Measurements from ENCODE around the gene BICRA.

The BICRA gene

GRCh38 chr19:47674548-47674947, 65.6 kb downstream of the BICRA start:
- TF ChIP-seq EZH2 (IDR thresholded peaks at IDR 0.05) (no peak), FOXP2 (optimal IDR thresholded peaks at IDR 0.05; ENCODE audit: control extremely low read depth, extremely low read length, insufficient read depth) (no peak), POLR2AphosphoS5 (IDR thresholded peaks at IDR 0.05; ENCODE audit: borderline replicate concordance, low read depth, low read length) (no peak)
- Histone ChIP-seq H3K27ac (no peak overlapping the region), H3K9me3 (ENCODE audit: low read depth, low read length) (no peaks in the 10 kb centered on the region), H3K9ac (ENCODE audit: insufficient read length) (no peak overlapping the region), H3K36me3 (ENCODE audit: insufficient read depth, low read length) (peaks cover 21% of the 10 kb centered on the region; the same call in 1 of the 2 replicates), H3K4me3 (no peak overlapping the region)
- no peak for DNase-seq (ENCODE audit: low read depth, low spot score)

GRCh38 chr19:47675271-47675670, 66.3 kb downstream of the BICRA start:
- TF ChIP-seq FOXP2 (optimal IDR thresholded peaks at IDR 0.05; ENCODE audit: control extremely low read depth, extremely low read length, insufficient read depth) (no peak), EZH2 (IDR thresholded peaks at IDR 0.05) (no peak), POLR2AphosphoS5 (IDR thresholded peaks at IDR 0.05; ENCODE audit: borderline replicate concordance, low read depth, low read length) (no peak)
- H3K9me3 ChIP-seq (ENCODE audit: low read depth, low read length) = no peaks in the 10 kb centered on the region
- H3K4me3 ChIP-seq = no peak overlapping the region
- DNase-seq (ENCODE audit: low read depth, low spot score) = no peak
- peaks cover 20% of the 10 kb centered on the region; the same call in 1 of the 2 replicates for H3K36me3 ChIP-seq (ENCODE audit: insufficient read depth, low read length)
- H3K9ac ChIP-seq (ENCODE audit: insufficient read length) = no peak overlapping the region
- no peak overlapping the region for H3K27ac ChIP-seq

- no peak overlapping the region for H3K27ac ChIP-seq
- TF ChIP-seq EZH2 (IDR thresholded peaks at IDR 0.05) = no peak
- TF ChIP-seq FOXP2 (optimal IDR thresholded peaks at IDR 0.05; ENCODE audit: control extremely low read depth, extremely low read length, insufficient read depth) = no peak
- TF ChIP-seq POLR2AphosphoS5 (IDR thresholded peaks at IDR 0.05; ENCODE audit: borderline replicate concordance, low read depth, low read length) = no peak
- H3K36me3 ChIP-seq (ENCODE audit: insufficient read depth, low read length) = peaks cover 16% of the 10 kb centered on the region; the same call in 1 of the 2 replicates
- no peak overlapping the region for H3K4me3 ChIP-seq
- no peak for DNase-seq (ENCODE audit: low read depth, low spot score)
- H3K9me3 ChIP-seq (ENCODE audit: low read depth, low read length) = no peaks in the 10 kb centered on the region
- H3K9ac ChIP-seq (ENCODE audit: insufficient read length) = no peak overlapping the region
Observed at GRCh38 chr19:47675859-47676258, 66.9 kb downstream of the BICRA start.

- TF ChIP-seq FOXP2 (optimal IDR thresholded peaks at IDR 0.05; ENCODE audit: control extremely low read depth, extremely low read length, insufficient read depth) (no peak), POLR2AphosphoS5 (IDR thresholded peaks at IDR 0.05; ENCODE audit: borderline replicate concordance, low read depth, low read length) (no peak), EZH2 (IDR thresholded peaks at IDR 0.05) (no peak)
- H3K27ac ChIP-seq = no peak overlapping the region
- no peaks in the 10 kb centered on the region for H3K9me3 ChIP-seq (ENCODE audit: low read depth, low read length)
- peaks cover 16% of the 10 kb centered on the region; the same call in 1 of the 2 replicates for H3K36me3 ChIP-seq (ENCODE audit: insufficient read depth, low read length)
- H3K4me3 ChIP-seq = no peak overlapping the region
- no peak overlapping the region for H3K9ac ChIP-seq (ENCODE audit: insufficient read length)
- no peak for DNase-seq (ENCODE audit: low read depth, low spot score)
Observed at GRCh38 chr19:47676811-47677210, 67.9 kb downstream of the BICRA start.

GRCh38 chr19:47679251-47679900, 70.4 kb downstream of the BICRA start:
- Histone ChIP-seq H3K9me3 (ENCODE audit: low read depth, low read length) (no peaks in the 10 kb centered on the region), H3K4me3 (no peak overlapping the region), H3K36me3 (ENCODE audit: insufficient read depth, low read length) (peaks cover 9% of the 10 kb centered on the region; the same call in 1 of the 2 replicates), H3K27ac (no peak overlapping the region), H3K9ac (ENCODE audit: insufficient read length) (no peak overlapping the region)
- no peak for DNase-seq (ENCODE audit: low read depth, low spot score)
- TF ChIP-seq FOXP2 (optimal IDR thresholded peaks at IDR 0.05; ENCODE audit: control extremely low read depth, extremely low read length, insufficient read depth) (no peak), EZH2 (IDR thresholded peaks at IDR 0.05) (no peak), POLR2AphosphoS5 (IDR thresholded peaks at IDR 0.05; ENCODE audit: borderline replicate concordance, low read depth, low read length) (no peak)

GRCh38 chr19:47679922-47680857, 71.3 kb downstream of the BICRA start:
- H3K36me3 ChIP-seq (ENCODE audit: insufficient read depth, low read length) = peaks cover 9% of the 10 kb centered on the region; the same call in 1 of the 2 replicates
- TF ChIP-seq EZH2 (IDR thresholded peaks at IDR 0.05) = no peak
- no peak for TF ChIP-seq FOXP2 (optimal IDR thresholded peaks at IDR 0.05; ENCODE audit: control extremely low read depth, extremely low read length, insufficient read depth)
- TF ChIP-seq POLR2AphosphoS5 (IDR thresholded peaks at IDR 0.05; ENCODE audit: borderline replicate concordance, low read depth, low read length) = no peak
- no peaks in the 10 kb centered on the region for H3K9me3 ChIP-seq (ENCODE audit: low read depth, low read length)

GRCh38 chr19:47680858-47681332, 72.0 kb downstream of the BICRA start:
- H3K9ac ChIP-seq (ENCODE audit: insufficient read length) = no peak overlapping the region
- no peak overlapping the region for H3K4me3 ChIP-seq
- DNase-seq (ENCODE audit: low read depth, low spot score) = no peak
- peaks cover 9% of the 10 kb centered on the region; the same call in 1 of the 2 replicates for H3K36me3 ChIP-seq (ENCODE audit: insufficient read depth, low read length)
- no peaks in the 10 kb centered on the region for H3K9me3 ChIP-seq (ENCODE audit: low read depth, low read length)
- TF ChIP-seq EZH2 (IDR thresholded peaks at IDR 0.05) (no peak), POLR2AphosphoS5 (IDR thresholded peaks at IDR 0.05; ENCODE audit: borderline replicate concordance, low read depth, low read length) (no peak), FOXP2 (optimal IDR thresholded peaks at IDR 0.05; ENCODE audit: control extremely low read depth, extremely low read length, insufficient read depth) (no peak)
- no peak overlapping the region for H3K27ac ChIP-seq

More at GRCh38 chr19:47679922-47680857, 71.3 kb downstream of the BICRA start:
- no peak overlapping the region for H3K27ac ChIP-seq
- no peak for DNase-seq (ENCODE audit: low read depth, low spot score)
- no peak overlapping the region for H3K9ac ChIP-seq (ENCODE audit: insufficient read length)
- no peak overlapping the region for H3K4me3 ChIP-seq

GRCh38 chr19:47681388-47681787, 72.5 kb downstream of the BICRA start:
- H3K9me3 ChIP-seq (ENCODE audit: low read depth, low read length) = no peaks in the 10 kb centered on the region
- H3K27ac ChIP-seq = no peak overlapping the region
- DNase-seq (ENCODE audit: low read depth, low spot score) = no peak
- H3K9ac ChIP-seq (ENCODE audit: insufficient read length) = no peak overlapping the region
- peaks cover 9% of the 10 kb centered on the region; the same call in 1 of the 2 replicates for H3K36me3 ChIP-seq (ENCODE audit: insufficient read depth, low read length)
- H3K4me3 ChIP-seq = no peak overlapping the region
- TF ChIP-seq EZH2 (IDR thresholded peaks at IDR 0.05) (no peak), FOXP2 (optimal IDR thresholded peaks at IDR 0.05; ENCODE audit: control extremely low read depth, extremely low read length, insufficient read depth) (no peak), POLR2AphosphoS5 (IDR thresholded peaks at IDR 0.05; ENCODE audit: borderline replicate concordance, low read depth, low read length) (no peak)

All from SK-N-MC (cell line).